ENCODE data around the gene DUSP19.
A peak's percentile ranks its signal among the peaks of the same experiment; 100 is the strongest.

The DUSP19 gene

DNA sequence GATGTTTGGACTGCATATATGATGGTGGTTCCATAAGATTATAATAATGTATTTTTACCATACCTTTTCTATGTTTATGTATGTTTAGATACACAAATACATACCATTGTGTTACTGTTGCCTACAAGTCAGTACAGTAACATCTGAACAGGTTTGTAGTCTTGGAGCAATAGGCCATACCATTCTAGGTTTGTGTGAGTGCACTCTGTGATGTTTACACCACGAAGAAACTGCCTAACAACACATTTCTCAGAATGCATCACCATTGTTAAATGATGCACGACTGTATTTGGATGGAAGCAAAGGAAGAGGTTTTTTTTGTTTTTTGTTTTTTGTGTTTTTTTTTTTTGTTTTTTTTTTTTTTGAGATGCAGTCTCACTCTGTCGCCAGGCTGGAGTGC, 9.5 kb downstream of the DUSP19 start:
- Mint-ChIP-seq H3K27me3 (no peaks in the 10 kb centered on the region), H3K4me3 (no peak overlapping the region), H3K27ac (no peak overlapping the region), H3K36me3 (ENCODE audit: low read depth) (no peaks in the 10 kb centered on the region), H3K4me1 (ENCODE audit: low read depth) (no peaks in the 10 kb centered on the region), H3K9me3 (no peaks in the 10 kb centered on the region)
- intact Hi-C loops (cut with micrococcal nuclease) = no loop called here

DNA sequence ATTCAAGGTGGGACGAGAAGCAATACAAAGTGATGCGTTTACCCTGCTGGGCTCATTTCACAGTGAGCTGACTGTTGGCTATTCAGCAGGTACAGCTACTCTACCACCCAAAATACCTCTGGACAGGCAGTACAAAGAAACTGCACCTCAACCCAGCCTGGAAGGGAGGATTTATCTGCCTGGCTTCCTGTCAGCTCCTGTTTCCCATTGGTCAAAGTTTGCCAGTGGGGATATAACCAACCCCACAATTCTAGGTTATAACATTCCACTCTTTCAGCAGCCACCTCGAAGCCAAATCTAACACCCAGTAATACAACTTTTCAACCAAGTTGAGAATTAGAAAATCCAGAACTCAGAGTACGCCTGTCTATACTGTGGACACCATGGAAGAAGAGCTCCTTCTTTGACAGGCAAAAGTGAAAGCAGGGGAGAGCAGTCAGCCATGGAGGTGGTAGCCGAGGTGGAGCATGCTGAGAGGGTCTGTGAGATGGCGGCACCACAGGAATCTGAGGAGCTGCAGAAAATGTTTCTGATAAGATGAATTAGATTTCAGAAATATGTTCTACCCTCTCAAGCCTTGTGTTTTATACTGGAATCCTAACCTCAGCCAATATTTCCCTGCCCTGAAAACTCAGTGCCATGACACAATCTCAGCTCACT, 10.8 kb downstream of the DUSP19 start:
- no peaks in the 10 kb centered on the region for H3K9me3 Mint-ChIP-seq
- no peaks in the 10 kb centered on the region for H3K27me3 Mint-ChIP-seq
- intact Hi-C loops (cut with micrococcal nuclease) = no loop called here
- H3K4me1 Mint-ChIP-seq (ENCODE audit: low read depth) = no peaks in the 10 kb centered on the region
- no peaks in the 10 kb centered on the region for H3K36me3 Mint-ChIP-seq (ENCODE audit: low read depth)
- no peak overlapping the region for H3K27ac Mint-ChIP-seq
- H3K4me3 Mint-ChIP-seq = no peak overlapping the region

DNA sequence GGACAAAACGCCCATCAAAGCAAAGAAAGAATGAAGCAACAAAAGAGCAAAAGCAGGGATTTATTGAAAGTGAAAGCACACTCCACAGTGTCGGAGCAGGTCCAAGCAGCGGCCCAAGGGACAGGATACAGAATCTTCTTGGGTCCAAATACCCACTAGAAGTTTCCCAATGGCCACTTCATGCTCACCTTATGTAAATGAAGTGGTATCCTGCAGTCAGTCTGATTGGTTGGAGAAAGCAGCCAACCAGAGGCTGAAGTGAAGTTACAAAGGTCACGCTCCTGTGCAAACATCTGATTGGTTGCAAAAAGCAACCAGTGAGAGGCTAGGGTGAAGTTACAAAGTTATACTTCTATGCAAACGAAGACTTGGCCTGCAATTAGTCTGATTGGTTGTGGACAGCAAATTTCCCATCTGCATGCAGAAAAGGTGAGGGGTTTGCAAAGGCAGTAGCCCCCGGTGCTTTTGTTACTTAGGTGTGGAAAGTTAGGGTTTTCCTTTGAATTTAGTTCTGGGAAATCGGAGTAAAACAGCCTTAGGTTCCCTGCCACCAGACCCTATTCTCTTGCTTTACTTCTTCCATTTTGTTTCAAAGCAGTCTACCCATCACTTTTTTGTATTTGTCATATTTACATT, 12.9 kb downstream of the DUSP19 start:
- Mint-ChIP-seq H3K36me3 (ENCODE audit: low read depth) (no peaks in the 10 kb centered on the region), H3K27me3 (peaks cover 1% of the 10 kb centered on the region), H3K4me1 (ENCODE audit: low read depth) (no peaks in the 10 kb centered on the region), H3K27ac (no peak overlapping the region), H3K9me3 (no peaks in the 10 kb centered on the region), H3K4me3 (no peak overlapping the region)
- intact Hi-C loops (cut with micrococcal nuclease) = no loop called here

DNA sequence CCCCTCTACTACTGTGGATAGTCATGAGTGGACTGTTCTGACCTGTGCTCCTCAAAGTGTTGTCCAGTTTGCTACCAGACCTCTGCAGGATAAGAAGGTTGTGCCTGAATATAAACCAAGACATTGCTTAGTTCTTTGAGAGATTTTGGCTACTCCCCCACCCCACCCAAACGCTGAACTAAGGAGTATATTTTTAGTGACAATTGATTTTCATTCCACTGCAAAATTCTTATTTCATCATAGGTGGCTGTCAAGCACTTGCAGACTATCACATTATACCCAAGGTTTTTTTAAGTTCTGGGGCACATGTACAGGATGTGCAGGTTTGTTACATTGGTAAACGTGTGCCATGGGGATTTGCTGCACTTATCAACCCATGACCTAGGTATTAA, 13.4 kb downstream of the DUSP19 start:
- Mint-ChIP-seq H3K27me3 (peaks cover 1% of the 10 kb centered on the region), H3K36me3 (ENCODE audit: low read depth) (no peaks in the 10 kb centered on the region), H3K4me1 (ENCODE audit: low read depth) (no peaks in the 10 kb centered on the region), H3K27ac (no peak overlapping the region), H3K9me3 (no peaks in the 10 kb centered on the region), H3K4me3 (no peak overlapping the region)
- intact Hi-C loops (cut with micrococcal nuclease) = no loop called here

DNA sequence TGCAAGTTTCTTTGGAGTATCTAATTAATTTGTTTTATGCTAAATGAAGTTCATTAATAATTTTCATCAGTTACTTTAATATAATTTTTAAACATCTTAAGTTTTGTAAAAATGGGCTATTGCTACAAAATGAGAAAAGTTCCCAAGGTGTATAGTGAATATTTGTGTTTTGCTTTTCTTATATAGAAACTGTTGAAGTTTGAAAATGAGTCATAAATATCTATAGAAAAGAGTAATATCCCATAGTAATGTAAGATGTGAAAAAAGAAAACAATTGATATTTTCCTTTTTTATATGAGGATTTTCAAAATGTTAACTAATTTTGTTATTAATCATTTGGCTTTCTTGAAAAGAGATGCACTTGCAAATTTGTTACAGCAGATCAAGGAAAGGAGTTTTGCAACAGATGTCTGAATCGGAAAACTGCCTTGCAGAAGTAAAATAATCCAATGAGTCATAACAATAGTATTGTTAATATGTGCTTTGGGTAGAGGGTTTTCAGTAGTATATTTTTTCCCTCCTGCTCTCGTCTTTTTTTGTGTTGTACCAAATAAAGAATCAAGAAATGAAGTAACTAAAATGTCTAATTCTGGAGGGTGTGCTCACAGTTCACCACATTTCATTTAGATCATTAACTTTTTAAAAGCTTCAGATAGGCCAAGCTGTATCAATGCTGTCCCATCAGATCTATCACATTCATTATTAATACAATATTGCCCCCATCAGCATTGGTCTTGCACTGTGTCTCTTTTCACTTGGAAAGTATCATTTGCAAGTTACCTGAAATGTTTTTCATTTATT, 15.5 kb downstream of the DUSP19 start:
- Mint-ChIP-seq H3K4me3 (no peak overlapping the region), H3K27me3 (peaks cover 1% of the 10 kb centered on the region), H3K9me3 (no peaks in the 10 kb centered on the region), H3K36me3 (ENCODE audit: low read depth) (no peaks in the 10 kb centered on the region), H3K4me1 (ENCODE audit: low read depth) (no peaks in the 10 kb centered on the region), H3K27ac (no peak overlapping the region)
- intact Hi-C loops (cut with micrococcal nuclease) = no loop called here

DNA sequence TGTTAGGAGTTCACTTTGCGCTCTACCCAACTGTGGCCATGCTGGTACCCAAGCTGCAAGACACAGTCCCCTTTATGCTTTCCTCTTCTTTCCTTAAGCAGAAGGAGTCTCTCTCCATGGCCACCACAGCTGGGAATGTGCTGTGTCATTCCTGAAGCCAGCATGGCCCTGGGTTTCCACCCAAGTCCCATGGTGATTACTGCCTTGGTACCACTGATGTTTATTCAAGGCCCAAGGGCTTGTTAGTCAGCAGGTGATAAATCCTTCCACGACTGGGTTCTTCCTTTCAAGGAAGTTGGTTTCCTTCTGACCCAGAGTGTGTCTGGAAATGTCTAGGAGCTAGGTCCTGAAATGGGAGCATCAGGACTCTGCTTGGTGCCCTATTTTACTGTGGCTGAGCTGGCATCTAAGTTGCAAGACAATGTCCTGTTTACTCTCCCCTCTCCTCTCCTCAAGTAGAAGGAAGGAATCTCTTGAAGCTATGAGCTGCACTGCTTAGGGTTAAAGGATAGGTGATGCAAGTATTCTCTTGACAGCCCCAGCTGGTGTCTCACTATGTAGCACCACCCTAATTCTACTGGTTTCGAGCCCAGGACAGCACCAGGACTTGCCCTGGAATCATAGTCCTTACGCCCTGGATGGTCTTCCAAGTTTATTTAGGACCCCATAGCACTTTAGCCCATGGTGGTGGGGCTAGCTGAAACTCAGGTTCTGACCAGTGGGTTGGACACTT, 27.0 kb downstream of the DUSP19 start:
- H3K4me1 Mint-ChIP-seq (ENCODE audit: low read depth) = no peaks in the 10 kb centered on the region
- no peak overlapping the region for H3K4me3 Mint-ChIP-seq
- no peaks in the 10 kb centered on the region for H3K27me3 Mint-ChIP-seq
- H3K36me3 Mint-ChIP-seq (ENCODE audit: low read depth) = no peaks in the 10 kb centered on the region
- no peaks in the 10 kb centered on the region for H3K9me3 Mint-ChIP-seq
- H3K27ac Mint-ChIP-seq = no peak overlapping the region
- intact Hi-C loops (cut with micrococcal nuclease) = no loop called here

DNA sequence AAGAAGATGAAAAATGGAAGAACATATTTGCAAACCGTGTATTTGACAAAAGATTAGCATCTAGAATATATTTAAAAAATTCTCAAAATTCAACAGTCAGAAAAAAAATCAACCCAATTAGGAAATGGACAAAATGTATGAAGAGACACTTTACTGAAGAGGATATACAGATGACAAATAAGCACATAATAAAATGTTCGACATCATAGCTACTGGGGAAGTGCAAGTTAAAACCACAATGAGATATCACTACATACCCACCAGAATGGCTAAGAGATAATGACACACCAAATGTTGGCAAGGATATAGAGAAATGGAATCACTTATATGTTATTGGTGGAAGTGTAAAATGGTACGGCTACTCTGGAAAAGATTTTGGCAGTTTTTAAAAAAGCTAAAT, 34.0 kb downstream of the DUSP19 start:
- Mint-ChIP-seq H3K9me3 (no peaks in the 10 kb centered on the region), H3K27me3 (no peaks in the 10 kb centered on the region), H3K36me3 (ENCODE audit: low read depth) (no peaks in the 10 kb centered on the region), H3K4me1 (ENCODE audit: low read depth) (no peaks in the 10 kb centered on the region), H3K27ac (no peak overlapping the region), H3K4me3 (no peak overlapping the region)
- intact Hi-C loops (cut with micrococcal nuclease) = no loop called here

DNA sequence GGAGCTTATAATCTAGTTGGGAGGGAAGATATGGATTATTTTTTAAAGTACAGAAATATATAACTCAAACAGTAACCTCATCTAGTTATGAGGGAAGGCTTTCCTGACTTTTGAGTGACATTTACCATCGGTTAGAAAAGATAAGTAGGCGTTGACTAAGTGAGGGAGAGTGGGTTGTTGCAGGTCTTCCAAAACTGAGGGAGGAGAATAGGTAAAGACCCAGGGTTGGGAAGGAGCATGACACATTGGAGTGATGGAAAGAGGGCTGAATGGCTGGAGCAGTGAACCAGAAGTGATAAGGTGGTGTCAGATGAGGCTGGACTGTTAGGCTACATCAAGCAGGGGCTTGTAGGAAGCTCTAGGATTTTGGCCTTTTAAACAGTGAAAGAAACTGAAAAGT, 35.1 kb downstream of the DUSP19 start:
- H3K27ac Mint-ChIP-seq = no peak overlapping the region
- no peaks in the 10 kb centered on the region for H3K4me1 Mint-ChIP-seq (ENCODE audit: low read depth)
- no peaks in the 10 kb centered on the region for H3K36me3 Mint-ChIP-seq (ENCODE audit: low read depth)
- H3K9me3 Mint-ChIP-seq = no peaks in the 10 kb centered on the region
- no peak overlapping the region for H3K4me3 Mint-ChIP-seq
- intact Hi-C loops (cut with micrococcal nuclease) = no loop called here
- H3K27me3 Mint-ChIP-seq = no peaks in the 10 kb centered on the region

DNA sequence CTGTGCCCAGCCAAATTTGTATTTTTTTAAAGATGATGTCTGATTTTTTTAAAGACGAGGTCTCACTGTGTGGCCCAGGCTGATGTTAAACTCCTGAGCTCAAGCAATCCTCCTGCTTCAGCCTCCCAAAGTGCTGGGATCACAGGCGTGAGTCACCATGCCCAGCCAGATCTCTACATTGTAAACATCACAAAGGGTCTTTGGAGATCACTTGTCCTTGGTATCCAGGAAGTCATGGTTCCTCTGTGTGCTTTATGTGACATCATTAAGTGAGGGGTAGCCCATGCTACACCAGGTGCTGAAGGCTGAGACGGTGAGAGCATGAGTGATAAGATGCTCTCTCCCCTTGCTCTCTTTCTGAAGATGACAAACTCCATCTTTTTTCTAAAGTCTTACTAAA, 38.7 kb downstream of the DUSP19 start:
- Mint-ChIP-seq H3K27me3 (peaks cover 14% of the 10 kb centered on the region), H3K36me3 (ENCODE audit: low read depth) (no peaks in the 10 kb centered on the region), H3K4me3 (no peak overlapping the region), H3K4me1 (ENCODE audit: low read depth) (no peaks in the 10 kb centered on the region), H3K9me3 (no peaks in the 10 kb centered on the region), H3K27ac (no peak overlapping the region)
- intact Hi-C loops (cut with micrococcal nuclease) = no loop called here

DNA sequence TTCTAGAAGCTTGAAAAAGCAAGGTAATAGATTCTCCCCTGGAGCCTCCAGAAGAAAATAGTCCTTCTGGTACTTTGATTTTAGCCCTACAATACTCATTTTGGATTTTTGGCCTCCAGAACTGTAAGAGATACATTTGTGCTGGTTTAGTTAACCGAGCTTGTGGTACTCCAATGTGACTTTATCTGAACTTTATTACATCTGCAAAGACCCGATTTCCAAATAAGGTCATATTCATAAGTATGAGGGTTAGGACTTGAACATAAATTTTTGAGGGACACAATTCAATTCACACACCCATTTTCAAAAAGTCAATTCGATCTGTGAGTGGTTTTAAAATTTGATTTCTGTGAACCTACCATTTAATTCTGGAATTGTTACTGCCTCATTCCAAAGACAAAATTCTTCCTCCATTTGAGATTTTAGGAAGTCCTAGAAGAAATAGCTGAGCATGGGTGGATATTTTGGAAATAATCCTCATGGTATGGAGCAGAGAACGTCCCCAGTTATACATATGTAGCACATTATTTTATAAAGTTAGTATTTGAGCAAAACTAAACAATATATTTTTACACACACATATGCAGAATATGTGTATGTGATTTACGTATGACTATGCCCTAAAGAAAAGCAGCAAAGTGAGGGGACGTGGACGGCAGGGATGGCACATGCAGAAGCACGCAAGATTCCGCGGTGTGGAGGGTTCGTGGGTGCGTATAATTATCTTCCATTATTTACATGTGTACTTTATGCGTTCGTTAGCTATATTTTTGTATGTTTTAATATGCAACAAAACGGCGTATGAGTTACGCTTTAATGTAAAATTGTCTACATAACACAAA, 44.8 kb downstream of the DUSP19 start:
- H3K27me3 Mint-ChIP-seq = peaks cover 19% of the 10 kb centered on the region
- H3K27ac Mint-ChIP-seq = peak overlapping the region; percentile 82
- H3K4me1 Mint-ChIP-seq (ENCODE audit: low read depth) = peaks cover 12% of the 10 kb centered on the region
- peak overlapping the region; percentile 95 for H3K4me3 Mint-ChIP-seq
- intact Hi-C loops (cut with micrococcal nuclease) = loop anchor here (10.0 kb wide), 1 partner anchor 409 kb away; the partner anchor contains the start of gene DNAJC10
- no peaks in the 10 kb centered on the region for H3K9me3 Mint-ChIP-seq
- peaks cover 8% of the 10 kb centered on the region for H3K36me3 Mint-ChIP-seq (ENCODE audit: low read depth)

DNA sequence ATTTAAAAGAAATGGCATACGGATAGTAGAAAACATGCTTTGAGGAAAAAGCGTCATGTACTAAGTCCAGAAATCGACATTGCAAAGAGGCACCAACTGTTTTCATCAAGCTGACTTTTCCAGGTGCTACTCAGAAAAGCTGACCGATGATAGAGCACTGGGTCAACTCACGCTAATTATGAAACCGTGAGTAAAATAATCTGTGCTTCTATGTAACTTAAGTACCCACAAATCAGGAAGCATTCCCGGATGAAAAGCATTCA, 45.3 kb downstream of the DUSP19 start:
- intact Hi-C loops (cut with micrococcal nuclease) = loop anchor here (2.0 to 10.0 kb wide), 2 partner anchors 45 to 409 kb away; partner anchors contain the start of genes DNAJC10 and DUSP19
- peaks cover 10% of the 10 kb centered on the region for H3K36me3 Mint-ChIP-seq (ENCODE audit: low read depth)
- H3K27ac Mint-ChIP-seq = peak overlapping the region; percentile 82
- peaks cover 12% of the 10 kb centered on the region for H3K4me1 Mint-ChIP-seq (ENCODE audit: low read depth)
- H3K9me3 Mint-ChIP-seq = no peaks in the 10 kb centered on the region
- H3K27me3 Mint-ChIP-seq = peaks cover 19% of the 10 kb centered on the region
- H3K4me3 Mint-ChIP-seq = peak overlapping the region; percentile 95

DNA sequence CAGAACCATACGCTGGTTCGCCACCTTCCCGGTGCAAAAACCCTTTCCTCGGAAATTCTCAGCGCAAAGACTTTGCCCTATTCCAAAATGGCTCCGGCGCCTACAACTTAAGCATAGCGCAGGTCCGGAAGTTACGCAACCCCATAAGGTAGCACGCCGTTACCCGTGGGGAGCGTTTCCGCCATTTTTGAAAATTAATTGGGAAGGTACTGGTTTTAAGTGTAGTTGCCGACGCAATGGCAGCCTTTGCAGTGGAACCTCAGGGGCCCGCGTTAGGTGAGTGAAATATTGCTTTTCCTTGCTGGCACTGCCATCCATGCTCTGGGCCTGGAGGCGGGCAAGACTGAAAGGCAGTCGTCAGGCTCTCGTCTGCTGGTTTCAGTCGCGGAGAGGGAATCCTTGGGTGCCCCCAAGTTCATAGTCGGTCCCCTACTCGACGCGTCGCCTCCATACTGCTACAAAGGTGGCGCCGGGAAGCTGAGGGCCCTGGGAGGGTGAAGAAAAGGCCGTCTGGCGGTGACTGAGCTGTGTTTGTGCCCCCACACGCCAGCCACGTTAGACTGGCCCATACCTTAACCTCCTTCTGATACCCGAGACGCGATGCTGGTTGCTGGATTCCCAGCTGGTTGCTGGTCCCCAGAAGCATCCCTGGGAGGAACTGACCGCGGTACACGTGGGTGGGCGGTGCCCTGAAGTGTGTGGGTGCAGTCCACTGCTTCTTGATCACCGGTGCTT, 45.8 kb downstream of the DUSP19 start, which contains the start of gene NUP35:
Gene NUP35 (plus strand): TSS at position 222 of the 735 bp plus-strand sequence. CDS start 15 bp downstream, at position 237.
- Mint-ChIP-seq H3K4me3 (peak within 1 kb of the TSS; percentile 95), H3K27ac (peak within 1 kb of the TSS; percentile 82), H3K4me1 (ENCODE audit: low read depth) (peaks cover 12% of the 10 kb centered on the region), H3K27me3 (peaks cover 19% of the 10 kb centered on the region), H3K9me3 (no peaks in the 10 kb centered on the region), H3K36me3 (ENCODE audit: low read depth) (peaks cover 14% of the 10 kb centered on the region)
- intact Hi-C loops (cut with micrococcal nuclease) = loop anchor here (2.0 to 10.0 kb wide), 2 partner anchors 46 to 410 kb away; partner anchors contain the start of genes DNAJC10 and DUSP19

DNA sequence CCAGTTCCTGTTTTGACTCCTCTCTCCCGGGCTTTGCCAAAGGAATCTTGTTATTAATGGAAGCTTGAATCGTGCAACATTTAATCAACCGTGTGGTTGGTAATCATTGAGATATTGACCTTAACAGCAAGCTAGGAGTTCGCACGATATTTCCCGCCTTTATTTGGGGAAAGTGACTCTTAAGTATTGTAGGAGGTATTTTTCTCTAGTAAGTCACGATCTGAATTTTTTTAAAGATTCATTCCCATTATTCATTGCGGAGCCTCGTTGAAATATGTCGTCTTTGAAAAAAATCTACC, 46.4 kb downstream of the DUSP19 start:
- Mint-ChIP-seq H3K36me3 (ENCODE audit: low read depth) (peaks cover 14% of the 10 kb centered on the region), H3K27me3 (peaks cover 19% of the 10 kb centered on the region), H3K4me1 (ENCODE audit: low read depth) (peaks cover 12% of the 10 kb centered on the region), H3K27ac (peak overlapping the region; percentile 82), H3K9me3 (no peaks in the 10 kb centered on the region), H3K4me3 (peak overlapping the region; percentile 95)
- intact Hi-C loops (cut with micrococcal nuclease) = loop anchor here (2.0 to 10.0 kb wide), 2 partner anchors 46 to 410 kb away; partner anchors contain the start of genes DNAJC10 and DUSP19

Data from dendritic cell treated with granulocyte-macrophage colony-stimulating factor and Interleukin-4, amounts not matched to agents 40 ng/mL and 50 ng/mL, for 4 days (primary cell).